Liver (tissue), 9 donors: Measurements from ENCODE around the gene ANTXR1. TPM values are rescaled to one million over a fixed set of nuclear protein-coding genes. Genes with fewer than 3 reads are reported as not detected.

ENCODE experiments used
- DNase-seq: peaks from one replicate; pipeline ENCODE4 v3.0.0-alpha.2; 2017; ENCODE audit warnings: low spot score
- H3K27ac ChIP-seq, 2 donors: one replicate each; pipeline ENCODE4 v1.7.0; 2013; ENCODE audit warnings: inconsistent platforms in 2 of 2, low read length in 2 of 2, control low read depth in 1 of 2, low read depth in 1 of 2, mild to moderate bottlenecking in 1 of 2
- H3K27me3 ChIP-seq, 4 donors: one replicate each; pipeline versions ENCODE4 v1.6.1 to v1.7.0; 2013; ENCODE audit warnings: low read length in 3 of 4, inconsistent platforms in 1 of 4, mild to moderate bottlenecking in 1 of 4, moderate library complexity in 1 of 4; ENCODE audit not compliant: control insufficient read depth in 4 of 4, insufficient read depth in 4 of 4
- H3K36me3 ChIP-seq, 4 donors: one replicate each; pipeline versions ENCODE4 v1.6.1 to v1.7.0; 2013; ENCODE audit warnings: low read length in 3 of 4, mild to moderate bottlenecking in 3 of 4, low read depth in 1 of 4, moderate library complexity in 1 of 4; ENCODE audit not compliant: control insufficient read depth in 4 of 4, insufficient read depth in 3 of 4
- H3K4me1 ChIP-seq, 4 donors: one replicate each; pipeline versions ENCODE4 v1.6.1 to v1.7.0; 2013; ENCODE audit warnings: low read length in 3 of 4, mild to moderate bottlenecking in 3 of 4, moderate library complexity in 1 of 4; ENCODE audit not compliant: control insufficient read depth in 4 of 4, insufficient read depth in 4 of 4
- H3K4me3 ChIP-seq, 3 donors: one replicate each; pipeline versions ENCODE4 v1.6.1 to v1.7.0; 2013; ENCODE audit warnings: low read length in 3 of 3, control low read depth in 1 of 3, low read depth in 1 of 3, mild to moderate bottlenecking in 1 of 3
- H3K9ac ChIP-seq, 2 donors: one replicate each; pipeline ENCODE4 v1.7.0; 2013; ENCODE audit warnings: low read length in 2 of 2, mild to moderate bottlenecking in 2 of 2, moderate library complexity in 2 of 2, control low read depth in 1 of 2, low read depth in 1 of 2
- H3K9me3 ChIP-seq, 4 donors: one replicate each; pipeline versions ENCODE4 v1.6.1 to v1.7.0; 2013; ENCODE audit warnings: low read length in 3 of 4; ENCODE audit not compliant: control insufficient read depth in 4 of 4
- ATF3 ChIP-seq: IDR thresholded peaks from 2 replicates; pipeline ENCODE4 v1.6.1; 2016; ENCODE audit warnings: antibody characterized with exemption
- CTCF ChIP-seq: fragments of 150-350 bp; IDR thresholded peaks from 2 replicates; pipeline ENCODE4 v1.5.1; 2017; ENCODE audit warnings: improper control_type of control experiment, low read depth, low read length; ENCODE audit not compliant: missing input control
- EGR1 ChIP-seq, 2 donors: IDR thresholded peaks; 2 replicates each; pipeline ENCODE4 v1.6.1; 2016 to 2018; ENCODE audit warnings: antibody characterized with exemption in 2 of 2, low read depth in 2 of 2
- FOXA1 ChIP-seq: IDR thresholded peaks from 2 replicates; pipeline ENCODE4 v1.6.1; 2016; ENCODE audit warnings: antibody characterized with exemption
- FOXA2 ChIP-seq: IDR thresholded peaks from 2 replicates; pipeline ENCODE4 v1.6.1; 2016; ENCODE audit warnings: antibody characterized with exemption
- GABPA ChIP-seq, 2 donors: IDR thresholded peaks in 1 of 2; conservative IDR thresholded peaks in 1 of 2; 2 replicates each; pipeline ENCODE4 v1.6.1; 2016; ENCODE audit warnings: antibody characterized with exemption in 2 of 2, mild to moderate bottlenecking in 1 of 2, moderate library complexity in 1 of 2
- HNF4A ChIP-seq, 2 donors: conservative IDR thresholded peaks; 2 replicates each; pipeline ENCODE4 v1.6.1; 2016; ENCODE audit warnings: antibody characterized with exemption in 2 of 2, mild to moderate bottlenecking in 2 of 2
- HNF4G ChIP-seq: IDR thresholded peaks from 2 replicates; pipeline ENCODE4 v1.6.1; 2016; ENCODE audit warnings: antibody characterized with exemption
- JUND ChIP-seq, 2 donors: IDR thresholded peaks; 2 replicates each; pipeline ENCODE4 v1.6.1; 2016; ENCODE audit warnings: antibody characterized with exemption in 2 of 2
- MAX ChIP-seq: IDR thresholded peaks from 2 replicates; pipeline ENCODE4 v1.6.1; 2016; ENCODE audit warnings: antibody characterized with exemption
- NR2F2 ChIP-seq: IDR thresholded peaks from 2 replicates; pipeline ENCODE4 v1.6.1; 2016; ENCODE audit warnings: antibody characterized with exemption
- RAD21 ChIP-seq, 2 donors: IDR thresholded peaks; 2 replicates each; pipeline ENCODE4 v1.6.1; 2016; ENCODE audit warnings: antibody characterized with exemption in 2 of 2, mild to moderate bottlenecking in 2 of 2
- REST ChIP-seq: IDR thresholded peaks from 2 replicates; pipeline ENCODE4 v1.6.1; 2016; ENCODE audit warnings: antibody characterized with exemption, mild to moderate bottlenecking
- RXRA ChIP-seq, 2 donors: IDR thresholded peaks; 2 replicates each; pipeline ENCODE4 v1.6.1; 2017 to 2018; ENCODE audit warnings: antibody characterized with exemption in 2 of 2, mild to moderate bottlenecking in 1 of 2
- SP1 ChIP-seq: IDR thresholded peaks from 2 replicates; pipeline ENCODE4 v1.6.1; 2018; ENCODE audit warnings: antibody characterized with exemption, mild to moderate bottlenecking
- TAF1 ChIP-seq: conservative IDR thresholded peaks from 2 replicates; pipeline ENCODE4 v1.6.1; 2016; ENCODE audit warnings: antibody characterized with exemption, mild to moderate bottlenecking
- YY1 ChIP-seq: IDR thresholded peaks from 2 replicates; pipeline ENCODE4 v1.6.1; 2016; ENCODE audit warnings: antibody characterized with exemption, mild to moderate bottlenecking
- ZBTB33 ChIP-seq: IDR thresholded peaks from 2 replicates; pipeline ENCODE4 v1.6.1; 2016; ENCODE audit warnings: antibody characterized with exemption
- WGBS: extraction: QIAGEN DNeasy Blood & Tissue Kit; methylation state at CpG from one replicate; pipeline ENCODE4 v1.1.7; 2013; 5-methylcytosine and 5-hydroxymethylcytosine counted together
- polyA plus RNA-seq, 2 donors: library from polyadenylated mRNA; stranded (reverse) in 1 of 2; unstranded in 1 of 2; fragments of 200-250 nt in 1 of 2; fragments of >200 nt in 1 of 2; fragmentation: Nextera tagmentation in 1 of 2; extraction: Ambion mirVana in 1 of 2; gene quantifications; one replicate each; pipeline versions ENCODE4 v1.2.1 to v1.2.3, GENCODE V29; 2013 to 2015
- total RNA-seq, 2 donors: library from RNA; depleted of rRNA; stranded (reverse); fragments of >200 nt; gene quantifications; one replicate each; pipeline ENCODE4 v1.2.3, GENCODE V29; 2014
- donor health status: healthy.
- donor health status: healthy.
- donor health status: healthy.
- donor health status: healthy.
- donor health status: healthy.

Gene ANTXR1
- total and polyA plus RNA-seq, 4 donors, result 0.60 to 3.6 (median 1.8) TPM

GRCh38 chr2:69280796-69281412 lies 267.9 kb downstream of the ANTXR1 start:
- H3K27ac ChIP-seq, result no peak overlapping the region
- H3K27me3 ChIP-seq, result no peaks in the 10 kb centered on the region
- H3K4me3 ChIP-seq, result no peak overlapping the region
- no peaks in the 10 kb centered on the region for H3K9me3 ChIP-seq
- no peak overlapping the region for H3K9ac ChIP-seq
- H3K36me3 ChIP-seq, result no peaks in the 10 kb centered on the region
- TF ChIP-seq NR2F2 (no peak), RAD21 (IDR thresholded peaks at IDR 0.05) (no peak), ATF3 (no peak), HNF4G (no peak), ZBTB33 (no peak), FOXA2 (no peak), EGR1 (IDR thresholded peaks at IDR 0.05; ENCODE audit: low read depth in 2 of 2) (no peak), RXRA (IDR thresholded peaks at IDR 0.05) (no peak), YY1 (no peak), SP1 (no peak), MAX (no peak), HNF4A (conservative IDR thresholded peaks at IDR 0.05) (no peak), CTCF (no peak), REST (no peak), FOXA1 (no peak), JUND (IDR thresholded peaks at IDR 0.05) (no peak), GABPA (IDR thresholded peaks at IDR 0.05 in 1 of 2, conservative IDR thresholded peaks at IDR 0.05 in 1 of 2) (no peak), TAF1 (no peak)
- WGBS, result 94% methylated on average over 4 of the region's 4 CpGs
- H3K4me1 ChIP-seq, result no peaks in the 10 kb centered on the region
- DNase-seq, result no peak
